ENCODE data around the gene PI4KA.

The PI4KA gene

GRCh38 chr22:20659920-20660319 lies 198.7 kb downstream of the PI4KA start:
- no peak overlapping the region for H3K27ac ChIP-seq (ENCODE audit: low read depth, low read length)
- no peak overlapping the region for H3K4me2 ChIP-seq (ENCODE audit: low read length)
- no peaks in the 10 kb centered on the region for H3F3A ChIP-seq (ENCODE audit: control insufficient read depth, insufficient read depth)
- H3K9me3 ChIP-seq (ENCODE audit: control insufficient read depth, insufficient read depth, low read length), result no peaks in the 10 kb centered on the region
- no peaks in the 10 kb centered on the region for H3K36me3 ChIP-seq (ENCODE audit: control insufficient read depth, low read length)
- no peaks in the 10 kb centered on the region for H3K9me2 ChIP-seq (replicated peaks; ENCODE audit: control insufficient read depth, low read length)
- no peaks in the 10 kb centered on the region for H3K79me2 ChIP-seq (ENCODE audit: control insufficient read depth, low read length)
- peaks cover 4% of the 10 kb centered on the region; the same call in 1 of the 2 replicates for H3K27me3 ChIP-seq (ENCODE audit: control insufficient read depth, low read length)
- no peak for TF ChIP-seq EZH2phosphoT487 (IDR thresholded peaks at IDR 0.05; ENCODE audit: borderline replicate concordance, low read length)
- TF ChIP-seq, protein P1, sequence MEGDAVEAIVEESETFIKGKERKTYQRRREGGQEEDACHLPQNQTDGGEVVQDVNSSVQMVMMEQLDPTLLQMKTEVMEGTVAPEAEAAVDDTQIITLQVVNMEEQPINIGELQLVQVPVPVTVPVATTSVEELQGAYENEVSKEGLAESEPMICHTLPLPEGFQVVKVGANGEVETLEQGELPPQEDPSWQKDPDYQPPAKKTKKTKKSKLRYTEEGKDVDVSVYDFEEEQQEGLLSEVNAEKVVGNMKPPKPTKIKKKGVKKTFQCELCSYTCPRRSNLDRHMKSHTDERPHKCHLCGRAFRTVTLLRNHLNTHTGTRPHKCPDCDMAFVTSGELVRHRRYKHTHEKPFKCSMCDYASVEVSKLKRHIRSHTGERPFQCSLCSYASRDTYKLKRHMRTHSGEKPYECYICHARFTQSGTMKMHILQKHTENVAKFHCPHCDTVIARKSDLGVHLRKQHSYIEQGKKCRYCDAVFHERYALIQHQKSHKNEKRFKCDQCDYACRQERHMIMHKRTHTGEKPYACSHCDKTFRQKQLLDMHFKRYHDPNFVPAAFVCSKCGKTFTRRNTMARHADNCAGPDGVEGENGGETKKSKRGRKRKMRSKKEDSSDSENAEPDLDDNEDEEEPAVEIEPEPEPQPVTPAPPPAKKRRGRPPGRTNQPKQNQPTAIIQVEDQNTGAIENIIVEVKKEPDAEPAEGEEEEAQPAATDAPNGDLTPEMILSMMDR (IDR thresholded peaks at IDR 0.05; ENCODE audit: low read depth, low read length, poor library complexity, severe bottlenecking), result no peak
- H3K4me1 ChIP-seq (ENCODE audit: control insufficient read depth, low read length), result no peaks in the 10 kb centered on the region
- no peak overlapping the region for H3K4me3 ChIP-seq (ENCODE audit: low read length)
- no peaks in the 10 kb centered on the region for H4K20me1 ChIP-seq (ENCODE audit: control insufficient read depth, insufficient read depth, low read depth, low read length)

DNA sequence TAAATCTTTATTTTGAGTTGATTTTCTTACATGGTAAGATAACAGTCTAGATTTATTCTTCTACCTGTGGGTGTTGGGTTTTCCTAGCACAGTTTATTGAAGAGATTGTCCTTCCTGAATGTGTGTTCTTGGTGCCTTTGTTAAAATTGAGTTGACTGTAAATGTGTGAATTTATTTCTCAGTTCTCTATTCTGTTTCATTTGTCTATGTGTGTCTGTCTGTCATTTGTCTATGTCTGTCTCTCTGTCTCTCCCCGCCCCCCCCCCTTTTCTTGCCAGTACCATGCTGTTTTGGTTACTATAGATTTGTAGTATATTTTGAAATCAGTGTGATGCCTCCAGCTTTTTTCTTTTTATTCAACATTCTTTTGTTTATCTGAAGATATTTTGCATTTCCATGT lies 199.4 kb downstream of the PI4KA start:
- Histone ChIP-seq H3K4me3 (ENCODE audit: low read length) (no peak overlapping the region), H4K20me1 (ENCODE audit: control insufficient read depth, insufficient read depth, low read depth, low read length) (no peaks in the 10 kb centered on the region), H3K36me3 (ENCODE audit: control insufficient read depth, low read length) (no peaks in the 10 kb centered on the region), H3K9me2 (replicated peaks; ENCODE audit: control insufficient read depth, low read length) (no peaks in the 10 kb centered on the region), H3F3A (ENCODE audit: control insufficient read depth, insufficient read depth) (no peaks in the 10 kb centered on the region), H3K27ac (ENCODE audit: low read depth, low read length) (no peak overlapping the region), H3K27me3 (ENCODE audit: control insufficient read depth, low read length) (peaks cover 4% of the 10 kb centered on the region; the same call in 1 of the 2 replicates), H3K9me3 (ENCODE audit: control insufficient read depth, insufficient read depth, low read length) (no peaks in the 10 kb centered on the region), H3K79me2 (ENCODE audit: control insufficient read depth, low read length) (no peaks in the 10 kb centered on the region), H3K4me2 (ENCODE audit: low read length) (no peak overlapping the region), H3K4me1 (ENCODE audit: control insufficient read depth, low read length) (no peaks in the 10 kb centered on the region)
- TF ChIP-seq EZH2phosphoT487 (IDR thresholded peaks at IDR 0.05; ENCODE audit: borderline replicate concordance, low read length), result no peak
- TF ChIP-seq, protein P1 (IDR thresholded peaks at IDR 0.05; ENCODE audit: low read depth, low read length, poor library complexity, severe bottlenecking), result no peak

DNA sequence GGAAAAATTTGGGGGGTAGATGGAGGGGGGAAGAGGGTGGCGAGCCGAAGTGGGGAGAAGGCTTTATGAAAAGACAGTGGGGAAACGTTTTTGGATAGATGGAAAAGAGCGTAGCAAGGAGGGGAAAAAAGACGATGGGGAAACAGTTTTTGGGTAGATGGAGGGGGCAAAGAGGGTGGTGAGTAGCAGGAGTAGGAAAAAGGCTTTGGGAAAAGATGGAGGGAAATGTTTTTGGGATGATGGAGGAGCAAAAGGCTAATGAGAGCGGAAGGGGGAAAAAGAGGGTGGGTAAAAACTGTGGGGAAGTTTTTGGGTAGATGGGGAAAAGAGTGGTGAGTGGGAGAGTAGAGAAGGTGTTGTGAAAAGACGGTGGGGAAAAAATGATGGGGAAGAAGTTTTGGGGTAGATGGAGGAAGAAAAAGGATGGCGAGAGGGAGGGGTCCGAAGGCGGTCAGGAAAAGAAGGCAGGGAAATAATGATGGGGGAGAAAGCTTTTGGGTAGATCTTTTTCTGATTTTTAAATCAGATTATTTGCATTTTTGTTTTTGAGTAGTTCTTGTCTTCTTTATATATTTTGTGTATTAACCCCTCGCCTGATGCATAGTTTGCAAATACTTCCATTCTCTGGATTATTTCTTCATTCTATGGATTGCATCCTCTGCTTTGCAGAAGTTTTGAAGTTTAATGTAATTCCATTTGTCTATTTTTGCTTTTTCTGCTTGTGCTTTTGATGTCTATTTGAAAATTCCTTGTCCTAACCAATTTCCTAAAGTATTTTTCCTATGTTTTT lies 200.0 kb downstream of the PI4KA start:
- Histone ChIP-seq H3K9me3 (ENCODE audit: control insufficient read depth, insufficient read depth, low read length) (no peaks in the 10 kb centered on the region), H3K4me2 (ENCODE audit: low read length) (no peak overlapping the region), H3K79me2 (ENCODE audit: control insufficient read depth, low read length) (no peaks in the 10 kb centered on the region), H3K27ac (ENCODE audit: low read depth, low read length) (no peak overlapping the region), H3K9me2 (replicated peaks; ENCODE audit: control insufficient read depth, low read length) (no peaks in the 10 kb centered on the region), H3F3A (ENCODE audit: control insufficient read depth, insufficient read depth) (no peaks in the 10 kb centered on the region), H3K4me1 (ENCODE audit: control insufficient read depth, low read length) (no peaks in the 10 kb centered on the region), H4K20me1 (ENCODE audit: control insufficient read depth, insufficient read depth, low read depth, low read length) (no peaks in the 10 kb centered on the region), H3K27me3 (ENCODE audit: control insufficient read depth, low read length) (peaks cover 4% of the 10 kb centered on the region; the same call in 1 of the 2 replicates), H3K4me3 (ENCODE audit: low read length) (no peak overlapping the region), H3K36me3 (ENCODE audit: control insufficient read depth, low read length) (no peaks in the 10 kb centered on the region)
- TF ChIP-seq, protein P1 (IDR thresholded peaks at IDR 0.05; ENCODE audit: low read depth, low read length, poor library complexity, severe bottlenecking), result no peak
- no peak for TF ChIP-seq EZH2phosphoT487 (IDR thresholded peaks at IDR 0.05; ENCODE audit: borderline replicate concordance, low read length)
